ENCODE results near the gene PNMA8A.
"Not testable (repeated sequence)": the region's sequence is repeated elsewhere in the genome, so short reads cannot be mapped to it uniquely, and the experiment has no call there.

PNMA8A gene

DNA sequence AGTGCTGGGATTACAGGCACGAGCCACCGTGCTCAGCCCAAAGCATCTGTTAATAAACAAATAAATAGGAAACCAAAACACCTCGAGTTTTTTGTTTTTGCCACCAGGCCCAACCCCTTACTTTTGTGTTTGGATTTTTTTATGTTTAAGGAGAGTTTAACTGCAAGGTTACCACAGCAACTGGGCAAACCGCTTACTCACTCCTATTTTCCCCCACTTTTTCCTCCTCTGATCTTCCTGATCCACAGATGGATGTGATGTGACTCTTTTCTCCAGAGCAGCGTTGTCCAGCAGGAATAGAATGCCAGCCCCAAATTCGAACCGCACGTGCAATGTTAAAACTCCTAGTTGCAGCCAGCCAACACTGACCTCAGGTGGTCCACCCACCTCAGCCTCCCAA, 26.4 kb upstream of the PNMA8A start:
- DNase-seq: no peak
- Histone ChIP-seq H3K4me3 (ENCODE audit: control insufficient read depth in 1 of 7, extremely low read depth in 1 of 7, insufficient read depth in 4 of 7, low read depth in 2 of 7, low read length in 6 of 7) (no peak overlapping the region), H3K9me3 (ENCODE audit: control extremely low read depth in 1 of 5, control insufficient read depth in 4 of 5, insufficient read depth in 2 of 5, low read depth in 1 of 5, low read length in 4 of 5) (no peaks in the 10 kb centered on the region), H3K27ac (ENCODE audit: insufficient read depth in 1 of 2, low read depth in 1 of 2, low read length in 2 of 2, poor library complexity in 1 of 2, severe bottlenecking in 2 of 2) (no peak overlapping the region), H3K4me1 (ENCODE audit: control extremely low read depth in 1 of 4, control insufficient read depth in 4 of 4, insufficient read depth in 4 of 4, low read length in 3 of 4) (peaks cover 0 to 26% (median 19%) of the 10 kb centered on the region in 4 experiments), H3K36me3 (ENCODE audit: control insufficient read depth in 4 of 4, insufficient read depth in 4 of 4, low read length in 3 of 4) (no peaks in the 10 kb centered on the region), H3K27me3 (replicated peaks in 2 of 5; ENCODE audit: control insufficient read depth in 4 of 5, insufficient read depth in 5 of 5, low read length in 4 of 5) (peaks cover 6 to 50% (median 28%) of the 10 kb centered on the region in 5 experiments)
- POLR2A ChIA-PET: no interaction called here
- WGBS (ENCODE audit: insufficient coverage): 94% methylated on average over 4 of the region's 8 CpGs
- CTCF ChIA-PET: no interaction called here

DNA sequence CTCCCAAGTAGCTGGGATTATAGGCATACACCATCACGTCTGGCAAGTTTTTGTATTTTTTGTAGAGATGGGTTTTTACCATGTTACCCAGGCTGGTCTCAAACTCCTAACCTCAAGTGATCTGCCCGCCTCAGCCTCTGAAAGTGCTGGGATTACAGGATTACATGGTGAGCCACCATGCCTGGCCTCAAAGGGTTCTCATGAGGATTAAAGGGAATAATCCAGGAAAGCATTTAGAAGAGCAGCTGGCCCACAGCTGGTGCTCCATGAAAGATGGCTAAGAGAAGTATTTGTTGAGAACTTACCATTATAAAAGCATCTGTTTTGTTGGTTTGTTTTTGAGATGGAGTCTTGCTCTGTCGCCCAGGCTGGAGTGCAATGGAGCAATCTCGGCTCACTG, 25.5 kb upstream of the PNMA8A start:
- H3K36me3 ChIP-seq (ENCODE audit: control insufficient read depth in 4 of 4, insufficient read depth in 4 of 4, low read length in 3 of 4); H3K4me3 ChIP-seq (ENCODE audit: control insufficient read depth in 1 of 7, extremely low read depth in 1 of 7, insufficient read depth in 4 of 7, low read depth in 2 of 7, low read length in 6 of 7); POLR2A ChIA-PET; H3K9me3 ChIP-seq (ENCODE audit: control extremely low read depth in 1 of 5, control insufficient read depth in 4 of 5, insufficient read depth in 2 of 5, low read depth in 1 of 5, low read length in 4 of 5); H3K27ac ChIP-seq (ENCODE audit: insufficient read depth in 1 of 2, low read depth in 1 of 2, low read length in 2 of 2, poor library complexity in 1 of 2, severe bottlenecking in 2 of 2); CTCF ChIA-PET; DNase-seq: not testable (repeated sequence)
- H3K4me1 ChIP-seq (ENCODE audit: control extremely low read depth in 1 of 4, control insufficient read depth in 4 of 4, insufficient read depth in 4 of 4, low read length in 3 of 4): peaks cover 0 to 31% (median 22%) of the 10 kb centered on the region in 4 experiments
- peaks cover 6 to 56% (median 36%) of the 10 kb centered on the region in 5 experiments for H3K27me3 ChIP-seq (replicated peaks in 2 of 5; ENCODE audit: control insufficient read depth in 4 of 5, insufficient read depth in 5 of 5, low read length in 4 of 5)
- WGBS (ENCODE audit: insufficient coverage): 89% methylated on average over 2 of the region's 4 CpGs

DNA sequence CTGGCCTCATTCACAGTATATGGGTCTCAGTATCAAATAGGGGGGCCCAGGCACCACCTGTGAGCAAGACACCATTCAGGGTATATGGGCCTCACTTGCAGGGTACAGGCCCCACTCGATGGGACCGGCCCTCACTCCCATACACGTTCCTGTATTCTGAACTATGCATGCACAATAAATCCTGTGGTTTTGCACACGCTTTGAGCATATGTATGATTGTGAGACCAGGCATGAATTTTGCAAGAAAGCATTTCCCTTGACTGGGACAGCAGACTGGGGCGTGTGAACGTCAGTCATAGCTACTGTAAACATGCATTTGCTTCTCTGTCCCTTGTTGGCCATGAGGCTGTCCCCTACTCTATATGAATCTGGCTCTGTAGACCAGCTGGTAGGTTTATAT, 24.9 kb upstream of the PNMA8A start:
- no peak overlapping the region for H3K27ac ChIP-seq (ENCODE audit: insufficient read depth in 1 of 2, low read depth in 1 of 2, low read length in 2 of 2, poor library complexity in 1 of 2, severe bottlenecking in 2 of 2)
- no peak for DNase-seq
- no peaks in the 10 kb centered on the region for H3K9me3 ChIP-seq (ENCODE audit: control extremely low read depth in 1 of 5, control insufficient read depth in 4 of 5, insufficient read depth in 2 of 5, low read depth in 1 of 5, low read length in 4 of 5)
- ChIA-PET CTCF (no interaction called here), POLR2A (no interaction called here)
- H3K4me1 ChIP-seq (ENCODE audit: control extremely low read depth in 1 of 4, control insufficient read depth in 4 of 4, insufficient read depth in 4 of 4, low read length in 3 of 4): peaks cover 0 to 31% (median 22%) of the 10 kb centered on the region in 4 experiments
- no peak overlapping the region for H3K4me3 ChIP-seq (ENCODE audit: control insufficient read depth in 1 of 7, extremely low read depth in 1 of 7, insufficient read depth in 4 of 7, low read depth in 2 of 7, low read length in 6 of 7)
- H3K27me3 ChIP-seq (replicated peaks in 2 of 5; ENCODE audit: control insufficient read depth in 4 of 5, insufficient read depth in 5 of 5, low read length in 4 of 5): peaks cover 6 to 61% (median 41%) of the 10 kb centered on the region in 5 experiments
- H3K36me3 ChIP-seq (ENCODE audit: control insufficient read depth in 4 of 4, insufficient read depth in 4 of 4, low read length in 3 of 4): no peaks in the 10 kb centered on the region
- 96% methylated on average over 5 of the region's 6 CpGs for WGBS (ENCODE audit: insufficient coverage)

DNA sequence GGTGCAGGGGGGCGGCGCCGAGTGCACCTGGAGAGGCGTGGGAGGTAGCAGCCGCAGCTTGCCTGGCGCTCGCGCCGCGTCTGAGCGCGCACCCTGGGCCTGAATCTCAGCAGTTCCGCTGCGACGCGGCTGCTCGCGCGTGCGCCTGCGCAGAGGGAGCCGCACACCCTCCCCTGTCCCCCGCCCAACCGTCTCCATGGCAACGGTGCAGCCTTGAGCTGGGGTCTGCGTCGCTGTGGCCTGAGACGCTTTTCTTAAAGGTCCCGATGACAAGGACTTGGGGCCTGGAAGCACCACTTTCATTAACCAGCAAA, 24.4 kb upstream of the PNMA8A start, which contains the start of gene PNMA8B:
Gene PNMA8B, minus strand, starts transcription at position 82 of the 314 bp plus-strand sequence. CDS start 402 bp downstream, outside the sequence.
- DNase-seq: peak in 2 of 3 donors; percentile 53 to 64
- Histone ChIP-seq H3K27me3 (replicated peaks in 2 of 5; ENCODE audit: control insufficient read depth in 4 of 5, insufficient read depth in 5 of 5, low read length in 4 of 5) (peaks cover 12 to 66% (median 45%) of the 10 kb centered on the region in 5 experiments), H3K4me3 (ENCODE audit: control insufficient read depth in 1 of 7, extremely low read depth in 1 of 7, insufficient read depth in 4 of 7, low read depth in 2 of 7, low read length in 6 of 7) (peak within 1 kb of the TSS in 1 of 7 experiments; percentile 26), H3K4me1 (ENCODE audit: control extremely low read depth in 1 of 4, control insufficient read depth in 4 of 4, insufficient read depth in 4 of 4, low read length in 3 of 4) (peaks cover 0 to 31% (median 22%) of the 10 kb centered on the region in 4 experiments), H3K9me3 (ENCODE audit: control extremely low read depth in 1 of 5, control insufficient read depth in 4 of 5, insufficient read depth in 2 of 5, low read depth in 1 of 5, low read length in 4 of 5) (no peaks in the 10 kb centered on the region), H3K36me3 (ENCODE audit: control insufficient read depth in 4 of 4, insufficient read depth in 4 of 4, low read length in 3 of 4) (no peaks in the 10 kb centered on the region), H3K27ac (ENCODE audit: insufficient read depth in 1 of 2, low read depth in 1 of 2, low read length in 2 of 2, poor library complexity in 1 of 2, severe bottlenecking in 2 of 2) (no peak within 1 kb of the TSS)
- WGBS (ENCODE audit: insufficient coverage): 25% methylated on average over 13 of the region's 29 CpGs
- ChIA-PET POLR2A (no interaction called here), CTCF (no interaction called here)

DNA sequence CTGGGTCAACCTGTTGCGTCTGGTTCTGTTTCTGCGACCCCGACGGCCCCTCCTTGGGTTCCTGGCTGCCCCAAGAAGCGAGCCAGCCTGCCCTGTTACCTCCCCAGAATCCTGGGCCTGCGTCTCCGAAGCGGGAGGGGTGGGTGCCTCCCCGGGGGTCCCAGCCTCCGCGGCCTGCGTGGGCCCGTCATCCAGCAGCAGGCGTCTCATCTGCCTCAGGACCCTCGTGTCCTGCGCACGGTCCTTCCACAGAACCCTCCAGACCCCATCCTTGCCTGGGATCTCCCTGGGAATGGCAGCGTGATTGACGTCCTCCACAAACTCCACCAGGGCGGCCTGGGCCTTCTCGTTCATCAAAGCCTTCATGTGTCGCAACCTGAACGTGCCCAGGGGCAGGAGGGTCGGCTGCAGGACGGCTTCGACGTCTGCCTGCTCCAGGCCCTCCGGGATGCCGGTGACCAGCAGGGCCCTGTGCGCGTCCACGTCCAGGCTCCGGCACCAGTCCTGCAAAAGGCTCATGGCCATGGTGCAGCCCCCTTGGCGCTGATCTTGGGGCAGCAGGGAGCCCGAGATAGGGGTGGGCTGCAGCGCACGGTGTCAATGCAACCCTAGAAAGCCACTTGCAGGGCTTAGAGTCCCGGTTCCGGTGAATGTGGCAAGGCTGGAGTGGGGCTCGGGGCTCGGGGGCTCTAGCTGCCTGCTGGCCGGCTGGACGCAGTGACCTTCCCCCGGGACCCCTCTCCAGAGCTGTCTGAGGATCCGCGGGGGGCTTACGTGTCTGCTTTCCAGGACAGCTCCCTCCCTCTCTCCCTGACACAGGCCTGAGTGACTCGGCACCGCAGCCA, 23.8 kb upstream of the PNMA8A start:
- Histone ChIP-seq H3K9me3 (ENCODE audit: control extremely low read depth in 1 of 5, control insufficient read depth in 4 of 5, insufficient read depth in 2 of 5, low read depth in 1 of 5, low read length in 4 of 5) (no peaks in the 10 kb centered on the region), H3K4me3 (ENCODE audit: control insufficient read depth in 1 of 7, extremely low read depth in 1 of 7, insufficient read depth in 4 of 7, low read depth in 2 of 7, low read length in 6 of 7) (peak overlapping the region in 1 of 7 experiments; percentile 26), H3K36me3 (ENCODE audit: control insufficient read depth in 4 of 4, insufficient read depth in 4 of 4, low read length in 3 of 4) (no peaks in the 10 kb centered on the region), H3K4me1 (ENCODE audit: control extremely low read depth in 1 of 4, control insufficient read depth in 4 of 4, insufficient read depth in 4 of 4, low read length in 3 of 4) (peaks cover 0 to 32% (median 23%) of the 10 kb centered on the region in 4 experiments), H3K27me3 (replicated peaks in 2 of 5; ENCODE audit: control insufficient read depth in 4 of 5, insufficient read depth in 5 of 5, low read length in 4 of 5) (peaks cover 10 to 65% (median 45%) of the 10 kb centered on the region in 5 experiments), H3K27ac (ENCODE audit: insufficient read depth in 1 of 2, low read depth in 1 of 2, low read length in 2 of 2, poor library complexity in 1 of 2, severe bottlenecking in 2 of 2) (no peak overlapping the region)
- no peak for DNase-seq
- CTCF ChIA-PET: no interaction called here
- WGBS (ENCODE audit: insufficient coverage): 30% methylated on average over 47 of the region's 49 CpGs
- POLR2A ChIA-PET: no interaction called here

DNA sequence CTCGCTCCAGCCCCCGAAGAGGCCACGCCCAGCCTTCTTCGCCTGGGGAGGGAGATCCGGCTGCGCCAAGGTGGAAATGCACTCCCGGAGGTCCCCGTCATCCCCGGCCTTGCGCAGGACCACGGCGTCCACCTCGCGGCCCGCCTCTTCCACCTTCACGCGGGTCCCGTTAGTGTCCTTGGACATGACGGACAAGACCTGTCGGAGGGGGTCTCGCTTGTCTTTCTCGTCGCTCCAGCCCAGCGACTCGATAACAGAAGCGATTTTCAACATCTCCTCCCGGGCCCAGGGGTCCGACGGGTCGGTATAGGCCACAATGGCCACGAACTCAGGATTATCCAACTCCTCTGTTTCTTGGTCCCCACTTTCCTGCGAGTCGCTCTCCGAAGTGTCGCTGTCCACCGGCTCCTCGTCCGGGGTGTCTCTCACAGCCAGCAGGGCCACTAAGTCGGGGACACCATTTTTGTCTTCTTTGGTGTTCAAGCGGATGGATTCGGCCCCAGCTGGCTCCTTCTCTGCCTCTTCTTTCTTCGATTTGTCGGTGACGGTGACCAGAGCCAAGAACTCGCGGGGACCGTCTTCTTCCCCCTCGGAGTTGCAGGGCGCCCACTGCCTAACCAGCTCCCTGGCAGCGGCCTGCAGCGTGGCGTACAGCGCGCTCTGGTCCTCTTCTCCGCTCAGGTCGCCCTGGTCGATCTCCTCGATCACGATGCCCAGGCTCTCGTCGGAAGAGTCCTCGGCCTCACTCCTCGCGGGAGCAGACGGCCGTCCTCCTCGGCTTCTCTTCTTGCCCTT, 23.0 kb upstream of the PNMA8A start:
- no peak overlapping the region for H3K27ac ChIP-seq (ENCODE audit: insufficient read depth in 1 of 2, low read depth in 1 of 2, low read length in 2 of 2, poor library complexity in 1 of 2, severe bottlenecking in 2 of 2)
- H3K27me3 ChIP-seq (replicated peaks in 2 of 5; ENCODE audit: control insufficient read depth in 4 of 5, insufficient read depth in 5 of 5, low read length in 4 of 5): peaks cover 10 to 73% (median 49%) of the 10 kb centered on the region in 5 experiments
- peak overlapping the region in 4 of 7 experiments; percentile 26 to 62 (median 56) for H3K4me3 ChIP-seq (ENCODE audit: control insufficient read depth in 1 of 7, extremely low read depth in 1 of 7, insufficient read depth in 4 of 7, low read depth in 2 of 7, low read length in 6 of 7)
- no peak for DNase-seq
- POLR2A ChIA-PET: no interaction called here
- H3K36me3 ChIP-seq (ENCODE audit: control insufficient read depth in 4 of 4, insufficient read depth in 4 of 4, low read length in 3 of 4): no peaks in the 10 kb centered on the region
- CTCF ChIA-PET: no interaction called here
- H3K4me1 ChIP-seq (ENCODE audit: control extremely low read depth in 1 of 4, control insufficient read depth in 4 of 4, insufficient read depth in 4 of 4, low read length in 3 of 4): peaks cover 0 to 40% (median 30%) of the 10 kb centered on the region in 4 experiments
- 15% methylated on average over 56 of the region's 67 CpGs for WGBS (ENCODE audit: insufficient coverage)
- no peaks in the 10 kb centered on the region for H3K9me3 ChIP-seq (ENCODE audit: control extremely low read depth in 1 of 5, control insufficient read depth in 4 of 5, insufficient read depth in 2 of 5, low read depth in 1 of 5, low read length in 4 of 5)

Data from common myeloid progenitor, CD34-positive (primary cell).